Measurements from ENCODE around the gene OARD1. TPM values are rescaled to one million over a fixed set of nuclear protein-coding genes. Genes with fewer than 3 reads are reported as not detected.

Gene OARD1
- total RNA-seq, 1 donor from 2014 or later = 10.6 TPM

- Histone ChIP-seq H3K4me1 (ENCODE audit: insufficient read depth, low read length) (no peaks in the 10 kb centered on the region), H3K27me3 (ENCODE audit: insufficient read depth, low read length) (no peaks in the 10 kb centered on the region), H3K9me3 (ENCODE audit: insufficient read depth, low read depth, low read length) (no peaks in the 10 kb centered on the region), H3K27ac (ENCODE audit: low read depth, low read length) (no peak overlapping the region), H3K4me3 (ENCODE audit: insufficient read depth, low read depth, low read length) (no peak overlapping the region), H2AFZ (ENCODE audit: low read depth, low read length) (no peak overlapping the region), H3K4me2 (ENCODE audit: low read length) (no peak overlapping the region), H3K79me2 (ENCODE audit: insufficient read depth, low read length) (no peaks in the 10 kb centered on the region), H4K20me1 (ENCODE audit: insufficient read depth, low read length) (no peaks in the 10 kb centered on the region), H3K9ac (ENCODE audit: low read length) (no peak overlapping the region), H3K36me3 (ENCODE audit: insufficient read depth, low read length) (no peaks in the 10 kb centered on the region)
- peaks cover 19% of the 10 kb centered on the region for H3K4me1 Mint-ChIP-seq (ENCODE audit: low read depth, unreplicated experiment)
- no peaks in the 10 kb centered on the region for H3K36me3 Mint-ChIP-seq (ENCODE audit: low read depth, unreplicated experiment)
- FAIRE-seq (no peak), DNase-seq (ENCODE audit: low read depth) (no peak)
- TF ChIP-seq EZH2 (IDR thresholded peaks at IDR 0.05; ENCODE audit: insufficient read depth, low read length) (no peak), CTCF (IDR thresholded peaks at IDR 0.05; ENCODE audit: insufficient read depth, low read depth, low read length) (no peak)
- H3K4me3 Mint-ChIP-seq (ENCODE audit: unreplicated experiment) = no peak overlapping the region
- no peak overlapping the region for H3K27ac Mint-ChIP-seq (ENCODE audit: unreplicated experiment)
- H3K9me3 Mint-ChIP-seq (ENCODE audit: unreplicated experiment) = peaks cover 2% of the 10 kb centered on the region
- peaks cover 3% of the 10 kb centered on the region for H3K27me3 Mint-ChIP-seq (ENCODE audit: low read depth, unreplicated experiment)
These were observed 17.0 kb downstream of the OARD1 start for GRCh38 chr6:41055149-41055548.

- no peak for FAIRE-seq
These were observed 17.6 kb downstream of the OARD1 start for GRCh38 chr6:41054511-41054910.

More at GRCh38 chr6:41054511-41054910, 17.6 kb downstream of the OARD1 start:
- no peaks in the 10 kb centered on the region for H3K79me2 ChIP-seq (ENCODE audit: insufficient read depth, low read length)
- DNase-seq (ENCODE audit: low read depth) = no peak
- no peak overlapping the region for H3K27ac ChIP-seq (ENCODE audit: low read depth, low read length)
- H3K9ac ChIP-seq (ENCODE audit: low read length) = no peak overlapping the region
- Mint-ChIP-seq H3K27ac (ENCODE audit: unreplicated experiment) (no peak overlapping the region), H3K9me3 (ENCODE audit: unreplicated experiment) (peaks cover 2% of the 10 kb centered on the region), H3K4me3 (ENCODE audit: unreplicated experiment) (no peak overlapping the region), H3K36me3 (ENCODE audit: low read depth, unreplicated experiment) (no peaks in the 10 kb centered on the region), H3K27me3 (ENCODE audit: low read depth, unreplicated experiment) (peaks cover 3% of the 10 kb centered on the region), H3K4me1 (ENCODE audit: low read depth, unreplicated experiment) (peaks cover 19% of the 10 kb centered on the region)
- no peaks in the 10 kb centered on the region for H3K27me3 ChIP-seq (ENCODE audit: insufficient read depth, low read length)
- H3K9me3 ChIP-seq (ENCODE audit: insufficient read depth, low read depth, low read length) = no peaks in the 10 kb centered on the region
- TF ChIP-seq CTCF (IDR thresholded peaks at IDR 0.05; ENCODE audit: insufficient read depth, low read depth, low read length) (no peak), EZH2 (IDR thresholded peaks at IDR 0.05; ENCODE audit: insufficient read depth, low read length) (no peak)
- H3K36me3 ChIP-seq (ENCODE audit: insufficient read depth, low read length) = no peaks in the 10 kb centered on the region
- no peak overlapping the region for H3K4me2 ChIP-seq (ENCODE audit: low read length)
- H4K20me1 ChIP-seq (ENCODE audit: insufficient read depth, low read length) = no peaks in the 10 kb centered on the region
- H2AFZ ChIP-seq (ENCODE audit: low read depth, low read length) = no peak overlapping the region
- H3K4me1 ChIP-seq (ENCODE audit: insufficient read depth, low read length) = no peaks in the 10 kb centered on the region
- H3K4me3 ChIP-seq (ENCODE audit: insufficient read depth, low read depth, low read length) = no peak overlapping the region
